ENCODE data around the gene DNASE1L3. TPM values are rescaled to one million over a fixed set of nuclear protein-coding genes. Genes with fewer than 3 reads are reported as not detected.

DNASE1L3 gene
- total and polyA plus RNA-seq, 2 experiments from 2014 or later, result not detected

GRCh38 chr3:58188921-58189451, 21.8 kb downstream of the DNASE1L3 start:
- 81% methylated on average over 10 of the region's 10 CpGs for WGBS, 2 experiments (ENCODE audit: low coverage in 1 of 2, low lambda C conversion rate in 2 of 2, missing lambda C conversion rate in 2 of 2)
- no peak for TF ChIP-seq EZH2 (IDR thresholded peaks at IDR 0.05; ENCODE audit: insufficient read depth, poor library complexity, severe bottlenecking)
- TF ChIP-seq EZH2phosphoT487 (IDR thresholded peaks at IDR 0.05; ENCODE audit: insufficient read depth, low read depth), result no peak
- Histone ChIP-seq H2AFZ (no peak overlapping the region), H3K9ac (no peak overlapping the region), H3K9me3 (ENCODE audit: low read depth) (no peaks in the 10 kb centered on the region), H3K9me2 (ENCODE audit: insufficient read depth) (no peaks in the 10 kb centered on the region), H3K79me2 (ENCODE audit: insufficient read depth) (no peaks in the 10 kb centered on the region), H3F3A (ENCODE audit: insufficient read depth) (no peaks in the 10 kb centered on the region), H3K36me3 (ENCODE audit: low read depth) (no peaks in the 10 kb centered on the region), H4K20me1 (ENCODE audit: insufficient read depth) (no peaks in the 10 kb centered on the region), H3K27ac (no peak overlapping the region), H3K4me2 (ENCODE audit: unreplicated experiment) (no peak overlapping the region), H3K27me3 (replicated peaks; ENCODE audit: insufficient read depth) (no peaks in the 10 kb centered on the region), H3K4me1 (ENCODE audit: insufficient read depth) (no peaks in the 10 kb centered on the region), H3K4me3 (no peak overlapping the region)
- in situ Hi-C loops (cut with MboI), result loop anchor here (5.0 kb wide), 1 partner anchor 113 kb away; no protein-coding TSS in a partner anchor
- DNase-seq, result no peak

- Histone ChIP-seq H3K36me3 (ENCODE audit: low read depth) (no peaks in the 10 kb centered on the region), H3F3A (ENCODE audit: insufficient read depth) (no peaks in the 10 kb centered on the region), H2AFZ (no peak overlapping the region), H3K79me2 (ENCODE audit: insufficient read depth) (no peaks in the 10 kb centered on the region), H3K9me2 (ENCODE audit: insufficient read depth) (no peaks in the 10 kb centered on the region), H3K4me3 (no peak overlapping the region), H3K4me1 (ENCODE audit: insufficient read depth) (no peaks in the 10 kb centered on the region), H4K20me1 (ENCODE audit: insufficient read depth) (no peaks in the 10 kb centered on the region), H3K9ac (no peak overlapping the region), H3K27me3 (replicated peaks; ENCODE audit: insufficient read depth) (no peaks in the 10 kb centered on the region), H3K4me2 (ENCODE audit: unreplicated experiment) (no peak overlapping the region), H3K27ac (no peak overlapping the region), H3K9me3 (ENCODE audit: low read depth) (no peaks in the 10 kb centered on the region)
- in situ Hi-C loops (cut with MboI), result loop anchor here (5.0 kb wide), 1 partner anchor 114 kb away; no protein-coding TSS in a partner anchor
- no peak for TF ChIP-seq EZH2 (IDR thresholded peaks at IDR 0.05; ENCODE audit: insufficient read depth, poor library complexity, severe bottlenecking)
- no peak for TF ChIP-seq EZH2phosphoT487 (IDR thresholded peaks at IDR 0.05; ENCODE audit: insufficient read depth, low read depth)
- peak; percentile 54 for DNase-seq
- WGBS, 2 experiments (ENCODE audit: low coverage in 1 of 2, low lambda C conversion rate in 2 of 2, missing lambda C conversion rate in 2 of 2), result 46 to 48% methylated on average over 6 of the region's 6 CpGs
These were observed 22.6 kb downstream of the DNASE1L3 start for GRCh38 chr3:58188173-58188564.

GRCh38 chr3:58184982-58185360, 25.8 kb downstream of the DNASE1L3 start:
- H3K9me3 ChIP-seq (ENCODE audit: low read depth), result no peaks in the 10 kb centered on the region
- no peak overlapping the region for H3K9ac ChIP-seq
- H3K27ac ChIP-seq, result no peak overlapping the region
- no peak for DNase-seq
- H3K36me3 ChIP-seq (ENCODE audit: low read depth), result no peaks in the 10 kb centered on the region
- in situ Hi-C loops (cut with MboI), result loop anchor here (5.0 kb wide), 1 partner anchor 117 kb away; no protein-coding TSS in a partner anchor
- H2AFZ ChIP-seq, result no peak overlapping the region
- H3K4me1 ChIP-seq (ENCODE audit: insufficient read depth), result no peaks in the 10 kb centered on the region
- TF ChIP-seq EZH2 (IDR thresholded peaks at IDR 0.05; ENCODE audit: insufficient read depth, poor library complexity, severe bottlenecking) (no peak), EZH2phosphoT487 (IDR thresholded peaks at IDR 0.05; ENCODE audit: insufficient read depth, low read depth) (no peak)
- WGBS, 2 experiments (ENCODE audit: low coverage in 1 of 2, low lambda C conversion rate in 2 of 2, missing lambda C conversion rate in 2 of 2), result 68 to 70% methylated on average over 7 of the region's 7 CpGs
- no peaks in the 10 kb centered on the region for H3K9me2 ChIP-seq (ENCODE audit: insufficient read depth)
- H3K79me2 ChIP-seq (ENCODE audit: insufficient read depth), result no peaks in the 10 kb centered on the region
- H3K27me3 ChIP-seq (replicated peaks; ENCODE audit: insufficient read depth), result no peaks in the 10 kb centered on the region
- H3F3A ChIP-seq (ENCODE audit: insufficient read depth), result no peaks in the 10 kb centered on the region
- no peak overlapping the region for H3K4me3 ChIP-seq
- no peak overlapping the region for H3K4me2 ChIP-seq (ENCODE audit: unreplicated experiment)
- no peaks in the 10 kb centered on the region for H4K20me1 ChIP-seq (ENCODE audit: insufficient read depth)

- in situ Hi-C loops (cut with MboI), result no loop called here
- WGBS, 2 experiments (ENCODE audit: low coverage in 1 of 2, low lambda C conversion rate in 2 of 2, missing lambda C conversion rate in 2 of 2), result 79 to 86% methylated on average over 11 of the region's 11 CpGs
- H3K27me3 ChIP-seq (replicated peaks; ENCODE audit: insufficient read depth), result no peaks in the 10 kb centered on the region
These were observed 26.3 kb downstream of the DNASE1L3 start for GRCh38 chr3:58184309-58184981.

More at GRCh38 chr3:58184309-58184981, 26.3 kb downstream of the DNASE1L3 start:
- DNase-seq, result no peak
- H3K9me3 ChIP-seq (ENCODE audit: low read depth), result no peaks in the 10 kb centered on the region
- no peaks in the 10 kb centered on the region for H3K9me2 ChIP-seq (ENCODE audit: insufficient read depth)
- H3K27ac ChIP-seq, result no peak overlapping the region
- no peaks in the 10 kb centered on the region for H4K20me1 ChIP-seq (ENCODE audit: insufficient read depth)
- no peaks in the 10 kb centered on the region for H3K79me2 ChIP-seq (ENCODE audit: insufficient read depth)
- no peaks in the 10 kb centered on the region for H3K4me1 ChIP-seq (ENCODE audit: insufficient read depth)
- no peak overlapping the region for H2AFZ ChIP-seq
- H3K9ac ChIP-seq, result no peak overlapping the region
- H3K36me3 ChIP-seq (ENCODE audit: low read depth), result no peaks in the 10 kb centered on the region
- no peak for TF ChIP-seq EZH2 (IDR thresholded peaks at IDR 0.05; ENCODE audit: insufficient read depth, poor library complexity, severe bottlenecking)
- TF ChIP-seq EZH2phosphoT487 (IDR thresholded peaks at IDR 0.05; ENCODE audit: insufficient read depth, low read depth), result no peak
- H3F3A ChIP-seq (ENCODE audit: insufficient read depth), result no peaks in the 10 kb centered on the region
- no peak overlapping the region for H3K4me3 ChIP-seq
- no peak overlapping the region for H3K4me2 ChIP-seq (ENCODE audit: unreplicated experiment)
